DMS153 treated with DMSO at 0.1 percent for 48 hours (cell line): Measurements from ENCODE around the gene LAMA2.
"Not testable (repeated sequence)": the region's sequence is repeated elsewhere in the genome, so short reads cannot be mapped to it uniquely, and the experiment has no call there.

ENCODE experiments used
- DNase-seq: peaks from one replicate; lab custom pipeline; 2025; ENCODE audit not compliant: unreplicated experiment; lab: John Stamatoyannopoulos, UW

LAMA2 gene

GRCh38 chr6:129006724-129007514, 124.0 kb downstream of the LAMA2 start:
- no peak for DNase-seq

- DNase-seq = no peak
Observed at GRCh38 chr6:129007701-129008373, 124.9 kb downstream of the LAMA2 start.

- no peak for DNase-seq
Observed at GRCh38 chr6:129008591-129008990, 125.7 kb downstream of the LAMA2 start.

- no peak for DNase-seq
Observed at GRCh38 chr6:129009851-129010250, 126.9 kb downstream of the LAMA2 start.

GRCh38 chr6:129014302-129014701, 131.4 kb downstream of the LAMA2 start:
- no peak for DNase-seq

GRCh38 chr6:129015721-129016120, 132.8 kb downstream of the LAMA2 start:
- no peak for DNase-seq

- DNase-seq = no peak
Observed at GRCh38 chr6:129016844-129017243, 133.9 kb downstream of the LAMA2 start.

GRCh38 chr6:129022011-129022553, 139.1 kb downstream of the LAMA2 start:
- DNase-seq = no peak

- DNase-seq = no peak
Observed at GRCh38 chr6:129026601-129027000, 143.7 kb downstream of the LAMA2 start.

- DNase-seq = no peak
Observed at GRCh38 chr6:129029778-129030177, 146.8 kb downstream of the LAMA2 start.

- DNase-seq = no peak
Observed at GRCh38 chr6:129030215-129030614, 147.3 kb downstream of the LAMA2 start.

GRCh38 chr6:129031051-129031599, 148.2 kb downstream of the LAMA2 start:
- no peak for DNase-seq

- DNase-seq = no peak
Observed at GRCh38 chr6:129032602-129033001, 149.7 kb downstream of the LAMA2 start.

- DNase-seq = no peak
Observed at GRCh38 chr6:129033180-129033579, 150.2 kb downstream of the LAMA2 start.

- no peak for DNase-seq
Observed at GRCh38 chr6:129033581-129033980, 150.6 kb downstream of the LAMA2 start.

GRCh38 chr6:129041563-129041962, 158.6 kb downstream of the LAMA2 start:
- no peak for DNase-seq

GRCh38 chr6:129046526-129046925, 163.6 kb downstream of the LAMA2 start:
- no peak for DNase-seq

- DNase-seq = no peak
Observed at GRCh38 chr6:129047834-129048233, 164.9 kb downstream of the LAMA2 start.

GRCh38 chr6:129050086-129050485, 167.1 kb downstream of the LAMA2 start:
- no peak for DNase-seq

GRCh38 chr6:129053143-129053542, 170.2 kb downstream of the LAMA2 start:
- DNase-seq = not testable (repeated sequence)

GRCh38 chr6:129055796-129056195, 172.9 kb downstream of the LAMA2 start:
- DNase-seq = no peak

- DNase-seq = no peak
Observed at GRCh38 chr6:129059650-129060049, 176.7 kb downstream of the LAMA2 start.
